WI38 (cell line): ENCODE results near the gene GRB2.
"Not testable (repeated sequence)": the region's sequence is repeated elsewhere in the genome, so short reads cannot be mapped to it uniquely, and the experiment has no call there.

Source experiments
- H3K4me3 ChIP-seq: 2 replicates; pipeline ENCODE4 v1.5.1; 2011; ENCODE audit warnings: low read depth, mild to moderate bottlenecking, control low read depth, low read length
- TF ChIP-seq, protein P1 (sequence below): IDR thresholded peaks from 2 replicates; pipeline ENCODE4 v1.5.1; 2012; ENCODE audit warnings: low read depth, mild to moderate bottlenecking, control low read depth, low read length

GRB2 gene

GRCh38 chr17:75349589-75349988 is 55.9 kb downstream of the GRB2 start:
- no peak overlapping the region for H3K4me3 ChIP-seq
- TF ChIP-seq, protein P1, sequence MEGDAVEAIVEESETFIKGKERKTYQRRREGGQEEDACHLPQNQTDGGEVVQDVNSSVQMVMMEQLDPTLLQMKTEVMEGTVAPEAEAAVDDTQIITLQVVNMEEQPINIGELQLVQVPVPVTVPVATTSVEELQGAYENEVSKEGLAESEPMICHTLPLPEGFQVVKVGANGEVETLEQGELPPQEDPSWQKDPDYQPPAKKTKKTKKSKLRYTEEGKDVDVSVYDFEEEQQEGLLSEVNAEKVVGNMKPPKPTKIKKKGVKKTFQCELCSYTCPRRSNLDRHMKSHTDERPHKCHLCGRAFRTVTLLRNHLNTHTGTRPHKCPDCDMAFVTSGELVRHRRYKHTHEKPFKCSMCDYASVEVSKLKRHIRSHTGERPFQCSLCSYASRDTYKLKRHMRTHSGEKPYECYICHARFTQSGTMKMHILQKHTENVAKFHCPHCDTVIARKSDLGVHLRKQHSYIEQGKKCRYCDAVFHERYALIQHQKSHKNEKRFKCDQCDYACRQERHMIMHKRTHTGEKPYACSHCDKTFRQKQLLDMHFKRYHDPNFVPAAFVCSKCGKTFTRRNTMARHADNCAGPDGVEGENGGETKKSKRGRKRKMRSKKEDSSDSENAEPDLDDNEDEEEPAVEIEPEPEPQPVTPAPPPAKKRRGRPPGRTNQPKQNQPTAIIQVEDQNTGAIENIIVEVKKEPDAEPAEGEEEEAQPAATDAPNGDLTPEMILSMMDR: no peak

- H3K4me3 ChIP-seq: no peak overlapping the region
- TF ChIP-seq, protein P1: no peak
Observed at GRCh38 chr17:75348386-75349012, 57.0 kb downstream of the GRB2 start.

GRCh38 chr17:75346906-75347305 is 58.6 kb downstream of the GRB2 start:
- no peak overlapping the region for H3K4me3 ChIP-seq
- TF ChIP-seq, protein P1: no peak

DNA sequence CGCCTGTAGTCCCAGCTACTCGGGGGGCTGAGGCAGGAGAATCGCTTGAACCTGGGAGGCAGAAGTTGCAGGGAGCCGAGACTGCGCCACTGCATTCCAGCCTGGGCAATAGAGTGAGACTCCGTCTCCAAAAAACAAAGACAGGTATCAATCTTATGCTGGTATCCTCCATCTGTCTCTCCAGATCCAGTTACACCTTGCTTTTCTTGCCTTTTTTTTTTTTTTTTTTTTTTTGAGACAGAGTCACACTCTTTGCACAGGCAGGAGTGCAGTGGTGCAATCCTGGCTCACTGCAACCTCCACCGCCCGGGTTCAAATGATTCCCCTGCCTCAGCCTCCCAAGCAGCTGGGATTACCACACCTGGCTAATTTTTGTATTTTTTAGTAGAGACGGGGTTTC is 59.1 kb downstream of the GRB2 start:
- not testable (repeated sequence) for H3K4me3 ChIP-seq

DNA sequence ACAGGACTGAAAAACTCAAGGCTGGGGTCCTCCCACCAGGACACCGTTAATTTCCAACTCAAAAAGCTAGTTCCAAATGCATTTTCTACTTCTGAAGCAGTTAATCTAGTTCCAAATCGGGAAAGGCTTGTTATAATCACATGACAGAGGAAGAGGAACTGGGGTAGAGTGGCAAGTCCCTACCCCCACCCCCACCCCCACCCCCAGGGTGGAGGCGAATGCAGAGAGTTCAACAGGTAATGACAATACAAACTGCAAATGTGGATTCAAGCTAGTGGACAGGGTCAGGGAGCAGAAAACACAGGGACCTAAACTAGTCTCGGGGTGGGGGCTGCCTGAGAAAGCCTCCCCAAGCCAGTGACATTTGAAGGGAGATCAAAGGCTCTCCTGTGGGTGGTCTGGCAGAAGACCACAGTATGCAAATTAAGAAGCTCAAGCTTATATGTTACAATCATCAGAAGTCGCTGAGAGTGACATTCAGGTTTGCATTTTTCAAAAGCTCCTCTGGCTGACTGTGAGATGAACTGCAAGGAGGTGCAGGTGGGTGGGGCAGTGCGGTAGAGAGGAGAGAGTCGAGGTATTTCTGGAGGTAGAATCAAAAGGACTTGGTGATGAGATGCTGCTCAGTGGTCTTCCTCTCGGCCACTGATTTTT is 59.8 kb downstream of the GRB2 start:
- TF ChIP-seq, protein P1: no peak
- H3K4me3 ChIP-seq: no peak overlapping the region

DNA sequence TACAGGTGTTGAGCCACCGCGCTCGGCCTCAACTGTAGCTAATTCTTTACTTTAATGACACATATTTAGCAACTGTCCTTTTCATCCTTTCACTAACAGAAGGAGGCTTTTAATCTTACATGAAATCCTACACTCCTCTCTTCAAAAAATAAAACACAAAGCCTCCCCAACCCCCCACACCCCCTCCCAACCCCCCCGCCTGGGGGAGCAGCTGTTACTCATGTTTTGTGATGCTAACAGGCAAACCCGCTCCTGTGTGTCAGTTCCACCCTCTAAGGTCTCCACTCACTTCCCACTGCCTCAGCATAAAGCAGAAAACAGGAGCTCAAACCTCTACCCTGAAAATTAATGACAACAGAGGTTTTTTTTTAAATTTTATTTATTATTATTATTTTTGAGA is 60.8 kb downstream of the GRB2 start:
- H3K4me3 ChIP-seq: no peak overlapping the region
- TF ChIP-seq, protein P1: no peak

DNA sequence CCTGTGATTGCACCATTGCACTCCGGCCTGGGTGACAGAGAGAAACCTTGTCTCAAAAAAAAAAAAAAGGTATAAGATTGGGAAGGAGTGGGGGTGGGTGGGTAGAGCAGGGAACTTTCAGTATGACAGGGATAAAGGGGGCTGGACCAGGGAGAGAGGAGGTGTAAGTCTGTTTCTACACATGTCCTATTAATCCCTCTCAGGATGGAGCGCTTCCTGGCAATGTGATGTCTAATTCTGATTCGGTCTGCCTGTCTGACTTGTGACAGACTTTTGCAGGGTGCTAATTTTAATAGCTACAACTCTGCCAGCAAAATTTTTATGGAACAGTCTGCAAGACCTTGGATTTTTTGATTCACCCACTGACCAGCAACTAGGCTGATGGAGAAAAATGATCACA is 62.5 kb downstream of the GRB2 start:
- TF ChIP-seq, protein P1: no peak
- no peak overlapping the region for H3K4me3 ChIP-seq
